HUDEP-2 (cell line): ENCODE measurements around the gene USP21.

Experiments
- DNase-seq, 76 experiments: peaks; one replicate each; lab custom pipeline; 2025; ENCODE audit not compliant: unreplicated experiment in 76 of 76; lab: John Stamatoyannopoulos, UW

Gene USP21

GRCh38 chr1:161132410-161133219, 26.7 kb upstream of the USP21 start, which contains the start of gene DEDD:
Gene DEDD (minus strand): TSS chr1:161132667. CDS start chr1:161124462, 8,205 bp downstream.
- DNase-seq, result peak; percentile 23 to 97 (median 90)

- peak in 2 of 76 experiments; percentile 33 to 40 for DNase-seq
Measured at GRCh38 chr1:161133220-161133740, 26.0 kb upstream of the USP21 start.

GRCh38 chr1:161137881-161138280, 21.4 kb upstream of the USP21 start:
- DNase-seq, result no peak

- DNase-seq, result no peak
Measured at GRCh38 chr1:161138431-161138830, 20.9 kb upstream of the USP21 start.

- DNase-seq, result peak in 35 of 76 experiments; percentile 4 to 57 (median 27)
Measured at GRCh38 chr1:161139766-161140165, 19.5 kb upstream of the USP21 start.

- DNase-seq, result no peak
Measured at GRCh38 chr1:161140755-161141400, 18.4 kb upstream of the USP21 start.

- DNase-seq, result no peak
Measured at GRCh38 chr1:161145832-161146231, 13.5 kb upstream of the USP21 start.

GRCh38 chr1:161153176-161153575, 6.1 kb upstream of the USP21 start:
- DNase-seq, result no peak

- DNase-seq, result peak in 74 of 76 experiments; percentile 13 to 82 (median 68)
Measured at GRCh38 chr1:161153682-161154337, 5.5 kb upstream of the USP21 start, which contains the start of gene UFC1. Gene UFC1 (plus strand): TSS chr1:161153978. CDS start chr1:161153998, 20 bp downstream.

GRCh38 chr1:161157867-161158266, 1.4 kb upstream of the USP21 start:
- DNase-seq, result no peak

- DNase-seq, result peak in 9 of 76 experiments; percentile 11 to 40 (median 28)
Measured at GRCh38 chr1:161158316-161159010, 837 bp upstream of the USP21 start.

GRCh38 chr1:161159913-161160243, 578 bp downstream of the USP21 start:
- DNase-seq, result no peak

GRCh38 chr1:161160671-161161145, 1.4 kb downstream of the USP21 start:
- DNase-seq, result no peak

GRCh38 chr1:161161652-161162051, 2.4 kb downstream of the USP21 start:
- no peak for DNase-seq

GRCh38 chr1:161162052-161162451, 2.8 kb downstream of the USP21 start:
- DNase-seq, result no peak

GRCh38 chr1:161162806-161163205, 3.5 kb downstream of the USP21 start:
- no peak for DNase-seq

GRCh38 chr1:161163793-161164192, 4.5 kb downstream of the USP21 start:
- DNase-seq, result no peak

GRCh38 chr1:161164901-161165610, 5.8 kb downstream of the USP21 start:
- DNase-seq, result no peak

GRCh38 chr1:161165742-161166668, 6.7 kb downstream of the USP21 start, which contains the start of gene PPOX:
Gene PPOX (plus strand): TSS chr1:161166426. CDS start chr1:161166848, 422 bp downstream.
- peak; percentile 41 to 100 (median 99) for DNase-seq
